H1 (cell line): ENCODE measurements around the gene SMIM28. TPM values are rescaled to one million over a fixed set of nuclear protein-coding genes. Genes with fewer than 3 reads are reported as not detected.

Source experiments
- CTCF ChIA-PET: fragments of 300-600 bp; sonication (Branson Sonifier 250); formaldehyde crosslinking; loops from one replicate; lab custom pipeline; 2021; ENCODE audit not compliant: partially characterized antibody; lab: Charles Lee
- POLR2A ChIA-PET: fragments of 300-600 bp; sonication (Branson Sonifier 250); formaldehyde crosslinking; loops from one replicate; lab custom pipeline; 2021; ENCODE audit warnings: inconsistent platforms; ENCODE audit not compliant: partially characterized antibody; lab: Charles Lee
- DNase-seq, 2 experiments: peaks; one replicate each; pipeline versions ENCODE4 v3.0.0 to v3.0.0-alpha.2; 2010 to 2022; ENCODE audit warnings: low spot score in 2 of 2, low read depth in 1 of 2, mixed read lengths in 1 of 2
- FAIRE-seq: peaks from 2 replicates; lab custom pipeline; 2011; peaks lifted over from hg19 to GRCh38; lab: Jason Lieb, UNC
- H2AFZ ChIP-seq: 2 replicates; pipeline ENCODE4 v1.8.1; 2012; ENCODE audit warnings: low read length, inconsistent platforms
- H2AK5ac ChIP-seq: 2 replicates; pipeline ENCODE4 v1.6.1; 2013; ENCODE audit warnings: low read depth, low read length
- H2BK120ac ChIP-seq: replicated peaks from 2 replicates; pipeline ENCODE3; 2013; ENCODE audit warnings: low read depth, low read length, inconsistent platforms
- H2BK12ac ChIP-seq: 2 replicates; pipeline ENCODE4 v1.6.1; 2013; ENCODE audit warnings: low read depth, low read length
- H2BK15ac ChIP-seq: 2 replicates; pipeline ENCODE4 v1.6.1; 2013; ENCODE audit warnings: low read length
- H2BK20ac ChIP-seq: 2 replicates; pipeline ENCODE4 v1.6.1; 2013; ENCODE audit warnings: low read length
- H2BK5ac ChIP-seq: 2 replicates; pipeline ENCODE4 v1.6.1; 2013; ENCODE audit warnings: low read depth, low read length
- H3K14ac ChIP-seq: 2 replicates; pipeline ENCODE4 v1.6.1; 2013; ENCODE audit warnings: inconsistent platforms; ENCODE audit not compliant: insufficient read length
- H3K18ac ChIP-seq: 2 replicates; pipeline ENCODE4 v1.6.1; 2013; ENCODE audit warnings: low read length; ENCODE audit errors: extremely low read depth
- H3K23ac ChIP-seq: 2 replicates; pipeline ENCODE4 v1.6.1; 2013; ENCODE audit warnings: inconsistent platforms; ENCODE audit not compliant: insufficient read length
- H3K23me2 ChIP-seq: 2 replicates; pipeline ENCODE4 v1.6.1; 2013; ENCODE audit warnings: low read depth, low read length
- H3K27ac ChIP-seq: 2 replicates; pipeline ENCODE4 v1.6.1; 2011; ENCODE audit warnings: low read depth, low read length, inconsistent platforms
- H3K27me3 ChIP-seq, 4 experiments: replicated peaks in 1 of 4; 1 replicate in 1 of 4; 2 replicates in 3 of 4; pipeline versions ENCODE4 v1.6.1 to v1.8.1; 2011 to 2013; ENCODE audit warnings: low read length in 3 of 4, mild to moderate bottlenecking in 3 of 4, inconsistent platforms in 2 of 4, mixed read lengths in 2 of 4, moderate library complexity in 1 of 4; ENCODE audit not compliant: control insufficient read depth in 3 of 4, insufficient read depth in 3 of 4; ENCODE audit errors: extremely low read depth in 1 of 4
- H3K36me3 ChIP-seq, 4 experiments: 2 replicates each; pipeline versions ENCODE4 v1.6.1 to v1.8.1; 2011 to 2013; ENCODE audit warnings: mild to moderate bottlenecking in 4 of 4, low read length in 3 of 4, moderate library complexity in 2 of 4, control low read depth in 1 of 4, inconsistent platforms in 1 of 4; ENCODE audit not compliant: insufficient read depth in 4 of 4, control insufficient read depth in 2 of 4
- H3K4ac ChIP-seq: replicated peaks from 2 replicates; pipeline ENCODE3; 2013; ENCODE audit warnings: low read length, low read depth, mixed read lengths, inconsistent platforms; ENCODE audit not compliant: insufficient read length
- H3K4me1 ChIP-seq, 4 experiments: replicated peaks in 1 of 4; 1 replicate in 1 of 4; 2 replicates in 3 of 4; pipeline versions ENCODE4 v1.6.1 to v1.8.1; 2011 to 2013; ENCODE audit warnings: low read length in 3 of 4, inconsistent platforms in 2 of 4, mixed read lengths in 1 of 4; ENCODE audit not compliant: insufficient read depth in 4 of 4, control insufficient read depth in 3 of 4
- H3K4me2 ChIP-seq, 2 experiments: 2 replicates each; pipeline versions ENCODE4 v1.6.1 to v1.8.1; 2011 to 2013; ENCODE audit warnings: low read depth in 2 of 2, low read length in 2 of 2, control low read depth in 1 of 2, inconsistent platforms in 1 of 2, mild to moderate bottlenecking in 1 of 2; ENCODE audit not compliant: insufficient read depth in 1 of 2
- H3K4me3 ChIP-seq, 4 experiments: fragments of 200-600, 300-600 bp in 1 of 4; sonication (generic), shearing (Covaris generic), sonication (Bioruptor Twin) in 1 of 4; 2 replicates each; pipeline versions ENCODE4 v1.5.1 to v1.8.1; 2011 to 2016; ENCODE audit warnings: low read length in 4 of 4, low read depth in 3 of 4, control low read depth in 2 of 4, inconsistent platforms in 2 of 4, mild to moderate bottlenecking in 2 of 4, mixed read lengths in 1 of 4, moderate library complexity in 1 of 4; ENCODE audit not compliant: insufficient read depth in 2 of 4; ENCODE audit errors: extremely low read depth in 1 of 4
- H3K56ac ChIP-seq: replicated peaks from 2 replicates; pipeline ENCODE3; 2013; ENCODE audit warnings: low read depth, mild to moderate bottlenecking, mixed read lengths, low read length, inconsistent platforms; ENCODE audit not compliant: insufficient read length
- H3K79me1 ChIP-seq: 2 replicates; pipeline ENCODE4 v1.6.1; 2013; ENCODE audit warnings: low read depth, low read length, control low read depth
- H3K79me2 ChIP-seq, 2 experiments: 2 replicates each; pipeline versions ENCODE4 v1.6.1 to v1.8.1; 2012 to 2013; ENCODE audit warnings: low read length in 2 of 2, mild to moderate bottlenecking in 2 of 2, inconsistent platforms in 1 of 2; ENCODE audit not compliant: insufficient read depth in 2 of 2, control insufficient read depth in 1 of 2
- H3K9ac ChIP-seq, 4 experiments: replicated peaks in 1 of 4; 1 replicate in 1 of 4; 2 replicates in 3 of 4; pipeline versions ENCODE4 v1.6.1 to v1.8.1; 2011 to 2013; ENCODE audit warnings: low read depth in 3 of 4, low read length in 3 of 4, control low read depth in 2 of 4, mild to moderate bottlenecking in 2 of 4, moderate library complexity in 2 of 4, inconsistent platforms in 1 of 4; ENCODE audit errors: extremely low read depth in 1 of 4
- H3K9me3 ChIP-seq, 2 experiments: 2 replicates each; pipeline versions ENCODE4 v1.6.1 to v1.8.1; 2012 to 2013; ENCODE audit warnings: mild to moderate bottlenecking in 2 of 2, moderate library complexity in 2 of 2, control low read depth in 1 of 2, inconsistent platforms in 1 of 2, low read depth in 1 of 2, low read length in 1 of 2, mixed read lengths in 1 of 2; ENCODE audit not compliant: insufficient read depth in 2 of 2
- H4K20me1 ChIP-seq, 2 experiments: replicated peaks in 1 of 2; 2 replicates each; pipeline versions ENCODE3 to v1.8.1; 2011 to 2013; ENCODE audit warnings: inconsistent platforms in 2 of 2, low read length in 2 of 2, mild to moderate bottlenecking in 1 of 2; ENCODE audit not compliant: insufficient read depth in 2 of 2, control insufficient read depth in 1 of 2
- H4K5ac ChIP-seq: 2 replicates; pipeline ENCODE4 v1.6.1; 2013; ENCODE audit warnings: low read length, low read depth, mixed read lengths, inconsistent platforms; ENCODE audit not compliant: insufficient read length
- H4K8ac ChIP-seq: 2 replicates; pipeline ENCODE4 v1.8.0; 2013; ENCODE audit warnings: mild to moderate bottlenecking, moderate library complexity, low read length, inconsistent platforms; ENCODE audit not compliant: insufficient read depth; ENCODE audit errors: extremely low read depth
- H4K91ac ChIP-seq: replicated peaks from 2 replicates; pipeline ENCODE3; 2013; ENCODE audit warnings: low read length, mixed read lengths, inconsistent platforms; ENCODE audit not compliant: insufficient read length
- ATF2 ChIP-seq: IDR thresholded peaks from 2 replicates; pipeline ENCODE4 v1.6.1; 2012; ENCODE audit warnings: low read length, inconsistent platforms
- BACH1 ChIP-seq: IDR thresholded peaks from 2 replicates; pipeline ENCODE4 v1.6.1; 2012; ENCODE audit warnings: low read length, improper control_type of control experiment
- HDAC2 ChIP-seq, 2 experiments: fragments of 300-600 bp in 1 of 2; sonication (generic) in 1 of 2; IDR thresholded peaks; 2 replicates each; pipeline ENCODE4 v1.6.1; 2011 to 2012; ENCODE audit warnings: low read depth in 2 of 2, low read length in 2 of 2, mild to moderate bottlenecking in 2 of 2, moderate library complexity in 2 of 2, borderline replicate concordance in 1 of 2, inconsistent platforms in 1 of 2
- JUND ChIP-seq: IDR thresholded peaks from 2 replicates; pipeline ENCODE4 v1.6.1; 2011; ENCODE audit warnings: mild to moderate bottlenecking, improper control_type of control experiment, low read length
- KDM4A ChIP-seq: IDR thresholded peaks from one replicate; pipeline ENCODE4 v1.7.1; 2012; ENCODE audit warnings: low read depth, mild to moderate bottlenecking, moderate library complexity, low read length, inconsistent platforms; ENCODE audit not compliant: severe bottlenecking
- NANOG ChIP-seq: IDR thresholded peaks from 2 replicates; pipeline ENCODE4 v1.6.1; 2011; ENCODE audit warnings: low read length, low read depth, mild to moderate bottlenecking, inconsistent platforms; ENCODE audit not compliant: insufficient read depth, poor library complexity, severe bottlenecking
- POLR2AphosphoS5 ChIP-seq: IDR thresholded peaks from 2 replicates; pipeline ENCODE4 v1.6.1; 2011; ENCODE audit warnings: low read depth, low read length
- RAD21 ChIP-seq, 2 experiments: IDR thresholded peaks in 1 of 2; conservative IDR thresholded peaks in 1 of 2; 2 replicates each; pipeline ENCODE4 v1.6.1; 2011; ENCODE audit warnings: low read depth in 2 of 2, low read length in 2 of 2, improper control_type of control experiment in 1 of 2, inconsistent platforms in 1 of 2, mild to moderate bottlenecking in 1 of 2, moderate library complexity in 1 of 2
- RBBP5 ChIP-seq: IDR thresholded peaks from 2 replicates; pipeline ENCODE4 v1.7.1; 2012; ENCODE audit warnings: low read depth, mild to moderate bottlenecking, inconsistent platforms, low read length, moderate library complexity, borderline replicate concordance
- RNF2 ChIP-seq: fragments of 200-900, 300-1000 bp; sonication (generic); IDR thresholded peaks from 2 replicates; pipeline ENCODE4 v1.7.1; 2016; ENCODE audit warnings: borderline replicate concordance, low read depth, mild to moderate bottlenecking, antibody characterized with exemption, low read length; ENCODE audit not compliant: poor library complexity, severe bottlenecking; ENCODE audit errors: missing control alignments
- SRF ChIP-seq: IDR thresholded peaks from 2 replicates; pipeline ENCODE4 v1.6.1; 2011; ENCODE audit warnings: mild to moderate bottlenecking, low read depth, low read length, moderate library complexity
- TBP ChIP-seq: IDR thresholded peaks from 2 replicates; pipeline ENCODE4 v1.6.1; 2011; ENCODE audit warnings: low read depth, low read length, improper control_type of control experiment
- WGBS, 2 experiments: shearing (Covaris generic) in 1 of 2; methylation state at CpG; one replicate each; pipeline versions ENCODE4 v1.1.6 to v1.1.7; 2013 to 2015; ENCODE audit warnings: low lambda C conversion rate in 2 of 2, mixed read lengths in 2 of 2, inconsistent platforms in 1 of 2, low coverage in 1 of 2, missing lambda C conversion rate in 1 of 2; ENCODE audit not compliant: insufficient replicate concordance in 2 of 2, insufficient coverage in 1 of 2, insufficient read length in 1 of 2; ENCODE audit errors: extremely low coverage in 1 of 2, missing lambda C conversion rate in 1 of 2; 5-methylcytosine and 5-hydroxymethylcytosine counted together
- polyA plus RNA-seq, 7 experiments: library from polyadenylated mRNA; depleted of rRNA in 3 of 7; stranded (reverse) in 5 of 7; unstranded in 2 of 7; fragments of >200 nt in 5 of 7; fragments of 200-250 nt in 2 of 7; gene quantifications; 1 replicate in 5 of 7; 2 replicates in 1 of 7; 4 replicates in 1 of 7; pipeline versions ENCODE4 v1.2.1 to v1.2.3, GENCODE V29; 2011 to 2013; ENCODE audit warnings: missing spikeins in 2 of 7, mixed read lengths in 2 of 7
- total RNA-seq: library from RNA; stranded (reverse); fragmentation: NEBNext Ultra II Directional; extraction: Animal tissue kit (Norgen Biotek cat#: 25700); gene quantifications from 2 replicates; pipeline ENCODE4 v1.2.1, GENCODE V29; 2021

SMIM28 gene
- total and polyA plus RNA-seq, 2 of the 8 experiments (the other 6 are each of a cell fraction or from before 2014, with no cell fraction given): not detected

- Histone ChIP-seq H3K18ac (no peak overlapping the region), H3K4me2 (no peak overlapping the region), H2BK15ac (no peak overlapping the region), H3K36me3 (peaks cover 0 to 6% (median 2%) of the 10 kb centered on the region in 4 experiments; a peak in 5 of 8 replicates), H3K9ac (no peak overlapping the region), H2BK20ac (no peak overlapping the region), H3K27ac (no peak overlapping the region), H4K5ac (no peak overlapping the region), H2AFZ (no peak overlapping the region), H3K4me3 (no peak overlapping the region), H3K9me3 (no peaks in the 10 kb centered on the region), H2AK5ac (no peak overlapping the region), H3K79me2 (no peaks in the 10 kb centered on the region), H4K20me1 (no peaks in the 10 kb centered on the region), H3K79me1 (no peaks in the 10 kb centered on the region), H3K56ac (no peak overlapping the region), H3K14ac (no peak overlapping the region), H3K4ac (no peak overlapping the region), H2BK5ac (no peak overlapping the region), H3K27me3 (no peaks in the 10 kb centered on the region), H4K8ac (no peak overlapping the region), H2BK12ac (no peak overlapping the region), H3K23ac (no peak overlapping the region), H4K91ac (no peak overlapping the region), H2BK120ac (no peak overlapping the region), H3K4me1 (peaks cover 0 to 3% (median 3%) of the 10 kb centered on the region in 4 experiments; a peak in 3 of 7 replicates), H3K23me2 (no peaks in the 10 kb centered on the region)
- FAIRE-seq (no peak), DNase-seq (no peak)
- POLR2A ChIA-PET: no interaction called here
- CTCF ChIA-PET: no interaction called here
- 88% methylated on average over 1 of the region's 1 CpG; no CpG with 5 or more reads in 1 of the 2 experiments for WGBS, 2 experiments
- TF ChIP-seq RBBP5 (no peak), ATF2 (no peak), POLR2AphosphoS5 (no peak), JUND (no peak), SRF (no peak), RAD21 (IDR thresholded peaks at IDR 0.05 in 1 of 2, conservative IDR thresholded peaks at IDR 0.05 in 1 of 2; ENCODE audit: low read depth in 2 of 2, low read length in 2 of 2) (no peak), NANOG (no peak), RNF2 (no peak), TBP (no peak), KDM4A (no peak), HDAC2 (IDR thresholded peaks at IDR 0.05; ENCODE audit: borderline replicate concordance in 1 of 2, low read depth in 2 of 2, low read length in 2 of 2) (no peak), BACH1 (no peak)
Measured at GRCh38 chr6:138341176-138341575, 36.5 kb upstream of the SMIM28 start.
